ENCODE data around the gene CHST3. TPM values are rescaled to one million over a fixed set of nuclear protein-coding genes. Genes with fewer than 3 reads are reported as not detected.
"Not testable (repeated sequence)": the region's sequence is repeated elsewhere in the genome, so short reads cannot be mapped to it uniquely, and the experiment has no call there.

Gene CHST3
- total RNA-seq, result under 1 TPM; 0.16 to 0.38 TPM

DNA sequence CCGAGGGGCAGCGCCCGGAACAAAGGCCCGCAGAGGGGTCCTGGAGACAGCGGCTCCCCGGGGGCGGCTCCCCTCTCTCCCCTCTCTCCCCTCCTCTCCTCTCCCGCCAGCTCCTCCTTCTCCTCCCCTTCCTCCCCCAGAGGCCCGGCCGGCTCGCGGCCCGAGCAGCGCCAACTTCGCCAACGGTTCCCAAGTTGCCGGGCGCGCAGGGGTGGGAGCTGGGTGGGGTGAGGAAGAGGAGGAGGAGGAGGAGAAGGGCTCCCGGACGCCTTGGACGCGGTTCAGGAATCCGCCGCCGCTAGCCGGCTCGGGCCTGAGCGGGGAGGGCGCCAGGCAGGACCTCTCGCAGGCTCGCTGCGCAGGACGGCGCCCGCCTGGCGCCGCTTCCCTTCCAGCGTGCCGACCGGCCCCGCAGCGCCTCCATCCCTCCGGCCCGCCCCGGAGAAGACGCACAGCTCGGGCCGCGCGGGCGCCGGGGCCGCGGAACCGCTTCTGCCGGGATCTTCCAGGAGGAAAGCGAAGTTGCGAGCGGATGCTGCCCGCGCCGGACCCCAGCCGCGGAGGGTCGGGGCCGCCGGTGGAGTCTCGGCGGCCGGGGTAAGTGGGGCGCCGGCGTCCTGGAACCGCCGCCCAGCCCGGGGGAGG lies at the start of gene CHST3:
TSS of gene CHST3 (plus strand) at position 298 of the 645 bp plus-strand sequence. CDS start 41,448 bp downstream, outside the sequence.
- peak within 1 kb of the TSS; percentile 85 to 88 for H3K4me3 Mint-ChIP-seq
- DNase-seq (peak; percentile 32 to 33), ATAC-seq (replicated peaks in 1 of 2) (peak; percentile 72 to 74)
- H3K36me3 Mint-ChIP-seq (ENCODE audit: insufficient read depth in 2 of 2), result peaks cover 0 to 2% of the 10 kb centered on the region in 2 donors
- H3K27ac Mint-ChIP-seq, result no peak within 1 kb of the TSS
- H3K9me3 Mint-ChIP-seq, result no peaks in the 10 kb centered on the region
- peaks cover 43% of the 10 kb centered on the region for H3K27me3 Mint-ChIP-seq (ENCODE audit: low read depth)
- H3K4me1 Mint-ChIP-seq (ENCODE audit: low read depth), result peaks cover 14% of the 10 kb centered on the region

GRCh38 chr10:71916827-71917226 lies 47.4 kb upstream of the CHST3 start:
- no peak for ATAC-seq (replicated peaks in 1 of 2)
- no peaks in the 10 kb centered on the region for H3K4me1 Mint-ChIP-seq (ENCODE audit: low read depth)

GRCh38 chr10:71918992-71919391 lies 45.2 kb upstream of the CHST3 start:
- Mint-ChIP-seq H3K9me3 (peaks cover 0 to 2% of the 10 kb centered on the region in 2 donors), H3K27me3 (ENCODE audit: low read depth) (no peaks in the 10 kb centered on the region), H3K36me3 (ENCODE audit: insufficient read depth in 2 of 2) (no peaks in the 10 kb centered on the region), H3K27ac (no peak overlapping the region), H3K4me1 (ENCODE audit: low read depth) (no peaks in the 10 kb centered on the region), H3K4me3 (no peak overlapping the region)
- no peak for ATAC-seq (replicated peaks in 1 of 2)
- DNase-seq, result no peak

More at GRCh38 chr10:71916827-71917226, 47.4 kb upstream of the CHST3 start:
- no peak overlapping the region for H3K27ac Mint-ChIP-seq
- no peaks in the 10 kb centered on the region for H3K36me3 Mint-ChIP-seq (ENCODE audit: insufficient read depth in 2 of 2)
- H3K4me3 Mint-ChIP-seq, result no peak overlapping the region
- peaks cover 0 to 2% of the 10 kb centered on the region in 2 donors for H3K9me3 Mint-ChIP-seq
- no peaks in the 10 kb centered on the region for H3K27me3 Mint-ChIP-seq (ENCODE audit: low read depth)
- DNase-seq, result no peak

- H3K27me3 Mint-ChIP-seq (ENCODE audit: low read depth); H3K27ac Mint-ChIP-seq; H3K9me3 Mint-ChIP-seq; H3K36me3 Mint-ChIP-seq (ENCODE audit: insufficient read depth in 2 of 2); ATAC-seq (replicated peaks in 1 of 2); H3K4me1 Mint-ChIP-seq (ENCODE audit: low read depth); H3K4me3 Mint-ChIP-seq; DNase-seq: not testable (repeated sequence)
These were observed 44.1 kb upstream of the CHST3 start for GRCh38 chr10:71919956-71920539.

DNA sequence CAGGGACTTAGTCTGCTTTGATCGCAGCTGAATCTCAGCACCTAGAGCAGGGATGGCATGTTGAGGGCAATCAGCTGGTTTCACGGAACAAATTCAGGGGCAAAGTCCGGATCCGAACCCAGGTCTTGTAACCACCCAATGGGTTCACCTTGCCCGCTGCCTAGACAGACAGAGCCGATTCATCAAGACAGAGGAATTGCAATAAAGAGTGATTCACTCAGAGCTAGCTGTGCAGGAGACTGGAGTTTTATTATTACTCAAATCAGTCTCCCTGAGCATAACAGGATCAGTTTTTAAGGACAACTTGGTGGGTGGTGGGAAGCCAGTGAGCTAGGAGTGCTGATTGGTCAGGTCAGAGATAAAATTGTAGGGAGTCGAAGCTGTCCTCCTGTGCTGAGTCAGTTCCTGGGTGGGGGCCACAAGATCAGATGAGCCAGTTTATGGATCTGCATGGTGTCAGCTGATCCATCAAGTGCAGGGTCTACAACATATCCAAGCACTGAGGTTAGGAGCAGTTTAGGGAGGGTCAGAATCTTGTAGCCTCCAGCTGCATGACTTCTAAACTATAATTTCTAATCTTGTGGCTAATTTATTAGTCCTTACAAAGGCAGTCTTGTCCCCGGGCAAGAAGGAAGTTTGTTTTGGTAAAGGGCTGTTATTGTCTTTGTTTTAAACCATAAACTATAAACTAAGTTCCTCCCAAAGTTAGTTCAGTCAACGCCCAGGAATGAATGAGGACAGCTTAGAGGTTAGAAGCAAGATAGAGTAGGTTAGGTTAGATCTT lies 43.5 kb upstream of the CHST3 start:
- Mint-ChIP-seq H3K36me3 (ENCODE audit: insufficient read depth in 2 of 2) (no peaks in the 10 kb centered on the region), H3K4me1 (ENCODE audit: low read depth) (no peaks in the 10 kb centered on the region), H3K27ac (no peak overlapping the region), H3K4me3 (no peak overlapping the region), H3K27me3 (ENCODE audit: low read depth) (no peaks in the 10 kb centered on the region), H3K9me3 (peaks cover 0 to 2% of the 10 kb centered on the region in 2 donors)
- no peak for DNase-seq
- no peak for ATAC-seq (replicated peaks in 1 of 2)

GRCh38 chr10:71921324-71922027 lies 42.7 kb upstream of the CHST3 start:
- Mint-ChIP-seq H3K4me1 (ENCODE audit: low read depth) (no peaks in the 10 kb centered on the region), H3K4me3 (no peak overlapping the region), H3K27ac (no peak overlapping the region), H3K9me3 (peaks cover 0 to 2% of the 10 kb centered on the region in 2 donors), H3K27me3 (ENCODE audit: low read depth) (no peaks in the 10 kb centered on the region), H3K36me3 (ENCODE audit: insufficient read depth in 2 of 2) (no peaks in the 10 kb centered on the region)
- DNase-seq, result no peak
- no peak for ATAC-seq (replicated peaks in 1 of 2)

DNA sequence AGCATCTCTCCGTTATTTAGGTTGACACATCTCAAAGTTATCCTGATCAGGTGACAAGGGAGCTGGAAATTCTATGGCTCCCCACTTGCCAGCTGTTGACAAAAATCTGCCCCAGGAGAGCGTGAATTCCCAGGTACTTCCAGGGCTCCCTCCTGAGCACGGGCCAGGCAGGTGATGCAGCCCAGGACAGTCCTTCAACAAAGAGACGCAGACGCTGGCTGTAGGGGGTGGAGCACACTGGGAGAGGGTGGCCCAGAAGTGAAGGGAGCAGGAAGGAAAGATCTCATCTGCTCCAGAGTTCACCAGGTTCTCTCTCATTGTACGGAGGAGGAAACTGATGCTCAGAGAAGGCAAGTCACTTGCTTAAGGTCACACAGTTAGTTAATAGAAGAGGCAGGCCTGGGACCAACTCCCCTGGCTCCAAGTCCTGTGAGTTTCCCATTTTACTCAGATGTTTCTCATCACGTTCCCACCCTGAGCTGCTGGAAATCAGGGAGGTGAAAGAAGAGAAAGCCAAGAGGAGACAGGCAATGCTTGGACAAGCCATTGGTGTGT lies 41.0 kb upstream of the CHST3 start:
- Mint-ChIP-seq H3K27ac (no peak overlapping the region), H3K4me3 (no peak overlapping the region), H3K27me3 (ENCODE audit: low read depth) (no peaks in the 10 kb centered on the region), H3K9me3 (no peaks in the 10 kb centered on the region), H3K4me1 (ENCODE audit: low read depth) (no peaks in the 10 kb centered on the region), H3K36me3 (ENCODE audit: insufficient read depth in 2 of 2) (no peaks in the 10 kb centered on the region)
- ATAC-seq (replicated peaks in 1 of 2) (no peak), DNase-seq (no peak)

DNA sequence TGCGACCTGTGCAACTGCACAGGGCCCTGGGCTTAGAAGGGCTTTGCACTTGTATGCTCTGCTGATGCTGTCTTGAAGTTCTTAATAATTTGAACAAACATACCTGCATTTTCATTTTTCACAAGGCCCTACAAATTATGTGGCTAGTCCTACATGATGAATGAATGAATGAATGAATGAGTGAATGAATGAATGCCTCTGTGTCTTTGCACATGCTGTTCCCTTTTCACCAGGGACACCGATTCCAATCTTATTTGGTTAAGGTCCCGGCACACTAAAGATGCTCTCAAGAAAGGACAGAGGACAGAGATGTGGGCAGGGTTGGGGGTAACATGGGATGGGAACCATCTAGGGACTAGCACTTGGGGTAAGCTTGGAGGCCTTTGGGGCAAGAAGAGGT lies 39.4 kb upstream of the CHST3 start:
- Mint-ChIP-seq H3K27me3 (ENCODE audit: low read depth) (no peaks in the 10 kb centered on the region), H3K4me1 (ENCODE audit: low read depth) (no peaks in the 10 kb centered on the region), H3K27ac (no peak overlapping the region), H3K9me3 (no peaks in the 10 kb centered on the region), H3K4me3 (no peak overlapping the region), H3K36me3 (ENCODE audit: insufficient read depth in 2 of 2) (no peaks in the 10 kb centered on the region)
- ATAC-seq (replicated peaks in 1 of 2), result no peak
- DNase-seq, result no peak

GRCh38 chr10:71927159-71927558 lies 37.0 kb upstream of the CHST3 start:
- H3K4me1 Mint-ChIP-seq (ENCODE audit: low read depth), result peaks cover 5% of the 10 kb centered on the region
- no peak overlapping the region for H3K4me3 Mint-ChIP-seq
- H3K27me3 Mint-ChIP-seq (ENCODE audit: low read depth), result no peaks in the 10 kb centered on the region
- ATAC-seq (replicated peaks in 1 of 2), result no peak
- no peak for DNase-seq
- no peak overlapping the region for H3K27ac Mint-ChIP-seq
- no peaks in the 10 kb centered on the region for H3K36me3 Mint-ChIP-seq (ENCODE audit: insufficient read depth in 2 of 2)
- H3K9me3 Mint-ChIP-seq, result peaks cover 0 to 1% of the 10 kb centered on the region in 2 donors

- Mint-ChIP-seq H3K4me1 (ENCODE audit: low read depth) (peaks cover 6% of the 10 kb centered on the region), H3K4me3 (no peak overlapping the region), H3K9me3 (peaks cover 0 to 3% of the 10 kb centered on the region in 2 donors), H3K27ac (no peak overlapping the region), H3K27me3 (ENCODE audit: low read depth) (no peaks in the 10 kb centered on the region), H3K36me3 (ENCODE audit: insufficient read depth in 2 of 2) (peaks cover 0 to 3% of the 10 kb centered on the region in 2 donors)
- DNase-seq (no peak), ATAC-seq (replicated peaks in 1 of 2) (no peak)
These were observed 36.2 kb upstream of the CHST3 start for GRCh38 chr10:71927776-71928592.

DNA sequence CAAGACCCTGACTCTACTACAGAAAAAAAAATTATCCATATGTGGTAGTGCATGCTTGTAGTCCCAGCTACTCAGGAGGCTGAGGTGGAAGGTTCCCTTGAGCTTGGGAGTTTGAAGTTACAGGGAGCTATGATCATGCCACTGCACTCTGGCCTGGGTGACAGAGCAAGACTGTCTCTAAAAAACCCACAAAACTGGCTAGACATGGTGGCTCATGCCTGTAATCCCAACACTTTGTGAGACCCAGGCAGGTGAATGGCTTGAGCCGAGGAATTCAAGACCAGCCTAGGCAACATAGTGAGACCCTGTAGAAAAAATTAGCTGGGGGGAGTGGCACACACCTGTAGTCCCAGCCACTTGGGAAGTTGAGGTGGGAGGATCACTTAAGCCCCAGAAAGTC lies 32.9 kb upstream of the CHST3 start:
- Mint-ChIP-seq H3K4me1 (ENCODE audit: low read depth) (peaks cover 32% of the 10 kb centered on the region), H3K36me3 (ENCODE audit: insufficient read depth in 2 of 2) (peaks cover 9 to 11% of the 10 kb centered on the region in 2 donors), H3K27me3 (ENCODE audit: low read depth) (peaks cover 5% of the 10 kb centered on the region), H3K9me3 (peaks cover 4 to 6% of the 10 kb centered on the region in 2 donors), H3K27ac (no peak overlapping the region), H3K4me3 (no peak overlapping the region)
- ATAC-seq (replicated peaks in 1 of 2) (no peak), DNase-seq (no peak)

DNA sequence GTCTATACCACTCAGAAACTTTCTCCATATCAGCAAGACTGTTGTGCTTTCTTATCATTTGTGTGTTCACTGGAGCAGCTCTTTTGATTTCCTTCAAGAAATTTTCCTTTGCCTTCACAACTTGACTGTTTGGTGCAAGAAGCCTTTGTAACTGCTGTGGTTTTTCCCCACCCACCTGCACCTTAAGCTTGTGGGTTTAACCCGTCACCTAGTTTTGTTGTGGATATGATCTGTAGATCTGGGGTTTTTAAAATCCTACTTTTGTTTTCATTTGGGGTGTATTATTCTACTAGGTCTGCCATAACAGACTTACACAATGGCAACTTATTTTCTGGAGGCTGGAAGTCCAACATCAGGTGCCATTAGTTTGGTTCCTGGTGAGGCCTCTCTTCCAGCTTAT lies 30.5 kb upstream of the CHST3 start:
- H3K27ac Mint-ChIP-seq, result no peak overlapping the region
- H3K4me3 Mint-ChIP-seq, result peak overlapping the region; percentile 58 to 70
- H3K27me3 Mint-ChIP-seq (ENCODE audit: low read depth), result peaks cover 5% of the 10 kb centered on the region
- peaks cover 32% of the 10 kb centered on the region for H3K4me1 Mint-ChIP-seq (ENCODE audit: low read depth)
- DNase-seq (peak; percentile 61 to 68), ATAC-seq (replicated peaks in 1 of 2) (peak; percentile 91 to 96)
- H3K36me3 Mint-ChIP-seq (ENCODE audit: insufficient read depth in 2 of 2), result peaks cover 10 to 16% of the 10 kb centered on the region in 2 donors
- peaks cover 9 to 11% of the 10 kb centered on the region in 2 donors for H3K9me3 Mint-ChIP-seq

Measured in activated T-cell treated with anti-CD3 and anti-CD28 coated beads, Interleukin-2, amount 50 U/mL, for 72 hours (primary cell).